ENCODE results near the gene MUC6. TPM values are rescaled to one million over a fixed set of nuclear protein-coding genes. Genes with fewer than 3 reads are reported as not detected.
A peak's percentile ranks its signal among the peaks of the same experiment; 100 is the strongest.

Gene MUC6
- total and polyA plus RNA-seq, 10 of the 15 experiments (the other 5 are each of a cell fraction or from before 2014, with no cell fraction given), result 0.03 TPM; not detected in 8

DNA sequence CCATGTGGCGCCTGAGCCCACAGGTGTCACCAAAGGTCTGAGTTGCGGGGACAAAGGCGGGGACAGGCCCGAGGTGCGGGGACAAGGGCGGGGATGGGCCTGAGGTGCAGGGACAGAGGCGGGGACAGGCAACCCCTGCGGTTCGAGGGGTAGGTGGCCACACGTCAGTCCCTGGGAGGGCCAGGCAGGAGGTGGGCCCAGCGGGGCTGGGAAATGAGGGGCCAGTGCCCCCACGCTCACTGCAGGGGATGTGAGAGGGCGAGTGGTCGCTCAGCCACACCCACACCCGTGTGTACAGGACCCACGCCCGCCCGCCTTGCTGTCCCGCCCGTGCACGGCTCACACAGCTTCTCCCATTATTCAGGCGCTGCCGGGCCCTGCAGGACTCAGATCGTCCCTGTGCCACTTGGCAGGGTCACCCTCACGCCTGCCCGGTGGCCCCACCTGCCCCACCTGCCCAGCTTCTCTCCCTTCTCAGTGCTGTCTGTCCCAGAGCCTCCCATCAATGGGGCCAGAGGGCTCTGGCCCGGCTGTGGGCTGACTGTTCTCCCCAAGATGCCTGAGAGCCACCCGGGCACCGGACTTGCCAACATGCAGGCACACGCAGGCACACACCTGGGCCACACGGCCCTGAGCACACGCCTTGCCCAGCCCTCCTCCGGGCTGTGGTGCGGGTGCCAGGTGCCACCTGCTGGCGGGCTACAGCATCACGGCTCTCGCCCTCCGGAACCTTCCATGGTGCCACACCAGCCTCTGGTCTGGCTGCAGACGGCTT is 14.2 kb upstream of the MUC6 start (continued):
- TF ChIP-seq ZNF592 (IDR thresholded peaks at IDR 0.05) (0 out of 2 replicates have a peak, but pooled peaks have one; percentile 31), SUZ12 (IDR thresholded peaks at IDR 0.05; ENCODE audit: unreplicated experiment) (no peak), POLR2A (IDR thresholded peaks at IDR 0.05; ENCODE audit: low read depth, low read length) (no peak), FOXM1 (IDR thresholded peaks at IDR 0.05; ENCODE audit: low read depth, low read length) (no peak), KLF5 (IDR thresholded peaks at IDR 0.05; ENCODE audit: partially characterized antibody) (peak; percentile 39), HSF1 (IDR thresholded peaks at IDR 0.05; ENCODE audit: low read depth, low read length) (peak; percentile 92), RELA (IDR thresholded peaks at IDR 0.05; ENCODE audit: borderline replicate concordance, partially characterized antibody) (peak; percentile 42), ZZZ3 (IDR thresholded peaks at IDR 0.05; ENCODE audit: control insufficient read depth, insufficient read length, low read depth) (no peak), SP1 (IDR thresholded peaks at IDR 0.05; ENCODE audit: low read depth, low read length) (no peak), GATAD2B (conservative IDR thresholded peaks at IDR 0.05; ENCODE audit: low read depth) (0 out of 2 replicates have a peak, but pooled peaks have one; percentile 30), NFYB (IDR thresholded peaks at IDR 0.05; ENCODE audit: insufficient read depth, low read depth, low read length) (no peak), YY1 (IDR thresholded peaks at IDR 0.05; ENCODE audit: low read depth, low read length) (peak; percentile 77), CHD2 (IDR thresholded peaks at IDR 0.05; ENCODE audit: borderline replicate concordance, low read depth, low read length) (no peak)
- TF ChIP-seq, protein P1, sequence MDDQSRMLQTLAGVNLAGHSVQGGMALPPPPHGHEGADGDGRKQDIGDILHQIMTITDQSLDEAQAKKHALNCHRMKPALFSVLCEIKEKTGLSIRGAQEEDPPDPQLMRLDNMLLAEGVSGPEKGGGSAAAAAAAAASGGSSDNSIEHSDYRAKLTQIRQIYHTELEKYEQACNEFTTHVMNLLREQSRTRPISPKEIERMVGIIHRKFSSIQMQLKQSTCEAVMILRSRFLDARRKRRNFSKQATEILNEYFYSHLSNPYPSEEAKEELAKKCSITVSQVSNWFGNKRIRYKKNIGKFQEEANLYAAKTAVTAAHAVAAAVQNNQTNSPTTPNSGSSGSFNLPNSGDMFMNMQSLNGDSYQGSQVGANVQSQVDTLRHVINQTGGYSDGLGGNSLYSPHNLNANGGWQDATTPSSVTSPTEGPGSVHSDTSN (IDR thresholded peaks at IDR 0.05; ENCODE audit: insufficient replicate concordance, low read depth, low read length), result no peak
